RPMI7951 (cell line): ENCODE data around the gene DUSP15. TPM values are rescaled to one million over a fixed set of nuclear protein-coding genes. Genes with fewer than 3 reads are reported as not detected.
A peak's percentile ranks its signal among the peaks of the same experiment; 100 is the strongest.

Experiments used
- DNase-seq: peaks from one replicate; pipeline ENCODE4 v3.0.0-alpha.2; 2012; ENCODE audit warnings: low read depth
- total RNA-seq: library from RNA; depleted of rRNA; stranded (reverse); fragments of >200 nt; shearing (Covaris generic); gene quantifications from 2 replicates; pipeline ENCODE4 v1.2.3, GENCODE V29; 2014

DUSP15 gene
- total RNA-seq, 1 experiment from 2014 or later, result not detected

DNA sequence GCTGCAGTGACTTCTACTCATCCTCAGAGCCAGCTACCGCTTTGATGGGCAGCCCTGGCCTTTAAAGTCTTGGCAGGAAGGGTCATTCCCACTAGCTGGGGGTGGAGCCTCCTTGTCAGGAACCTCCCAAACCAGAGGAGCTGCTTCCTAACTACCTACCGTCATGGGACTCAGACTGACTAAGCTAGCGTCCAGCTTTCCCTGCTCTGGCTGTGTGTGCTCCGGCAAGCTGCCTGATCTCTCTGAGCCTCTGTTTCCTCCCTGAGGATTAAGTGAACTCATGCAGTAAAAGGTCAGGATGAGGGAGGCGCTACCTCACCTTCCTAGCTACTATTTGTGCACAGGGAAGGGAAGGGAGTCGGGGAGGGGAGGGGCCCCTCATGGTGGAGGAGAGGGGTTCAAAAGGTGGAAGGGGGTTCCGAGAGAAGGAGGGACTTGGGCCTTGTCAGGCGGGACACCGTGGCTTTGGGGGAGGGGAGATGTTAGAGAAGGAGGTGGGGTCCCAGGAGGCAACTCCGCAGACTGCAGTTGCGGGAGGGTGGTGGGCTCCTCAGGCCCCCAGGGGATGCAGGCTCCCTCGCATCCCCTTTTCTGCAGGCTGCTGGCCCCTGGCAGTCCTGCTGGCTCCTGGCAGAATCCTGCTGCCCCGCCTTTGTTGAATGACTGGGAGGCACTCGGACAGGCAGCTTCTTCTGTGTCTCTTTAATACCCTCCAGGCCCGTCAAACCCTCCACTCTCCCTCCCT, 9.8 kb downstream of the DUSP15 start:
- peak; percentile 46 for DNase-seq

DNA sequence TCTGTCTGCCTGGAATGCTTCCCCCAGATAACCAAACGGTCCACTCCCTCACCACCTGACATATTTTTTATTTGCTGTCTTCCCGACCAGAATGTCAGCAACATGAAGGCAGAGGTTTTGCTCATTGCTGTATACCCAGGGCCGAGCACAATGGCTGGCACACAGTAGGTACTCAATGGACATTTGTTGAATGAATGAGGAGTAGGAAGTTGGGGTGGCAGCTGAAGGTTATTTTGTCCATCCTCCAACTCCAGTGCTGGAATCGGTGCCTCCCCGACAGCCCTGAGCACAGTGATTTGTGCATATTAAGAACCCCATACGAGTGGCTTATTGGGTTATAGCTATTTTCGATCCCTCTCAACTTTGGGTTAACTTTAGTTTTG, 10.3 kb downstream of the DUSP15 start:
- no peak for DNase-seq

DNA sequence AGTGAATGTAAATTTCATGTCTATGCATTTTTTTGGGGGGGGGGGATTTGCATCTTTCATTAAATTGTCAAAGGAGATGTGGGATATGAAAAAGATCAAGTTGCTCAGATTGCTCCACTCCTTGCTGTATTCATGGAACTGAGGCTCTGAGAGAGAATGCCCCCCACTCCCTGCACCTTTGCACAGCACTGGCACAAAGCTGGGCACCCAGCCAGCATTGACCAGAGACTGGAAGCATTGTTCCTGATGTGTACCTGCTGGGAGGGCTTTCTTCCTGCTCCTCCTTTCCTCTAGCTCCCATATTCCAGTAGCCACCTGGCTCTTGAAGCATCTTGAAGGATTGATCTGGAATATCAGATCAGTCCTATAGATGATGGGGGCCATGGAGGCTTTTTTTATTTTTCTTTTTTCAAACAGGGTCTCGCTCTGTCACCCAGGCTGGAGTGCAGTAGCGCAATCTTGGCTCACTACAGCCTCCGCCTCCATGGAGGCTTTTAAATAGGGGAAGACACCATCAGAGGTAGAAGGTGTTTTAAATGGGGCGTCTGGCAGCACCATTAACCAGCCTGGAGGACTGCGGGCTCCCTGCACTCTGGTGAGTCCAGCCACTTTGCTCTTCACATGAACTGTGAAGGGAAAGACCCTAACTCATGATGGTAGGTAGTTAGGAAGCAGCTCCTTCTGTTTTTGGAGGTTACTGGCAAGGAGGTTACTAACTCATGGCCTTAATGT, 10.9 kb downstream of the DUSP15 start:
- no peak for DNase-seq

DNA sequence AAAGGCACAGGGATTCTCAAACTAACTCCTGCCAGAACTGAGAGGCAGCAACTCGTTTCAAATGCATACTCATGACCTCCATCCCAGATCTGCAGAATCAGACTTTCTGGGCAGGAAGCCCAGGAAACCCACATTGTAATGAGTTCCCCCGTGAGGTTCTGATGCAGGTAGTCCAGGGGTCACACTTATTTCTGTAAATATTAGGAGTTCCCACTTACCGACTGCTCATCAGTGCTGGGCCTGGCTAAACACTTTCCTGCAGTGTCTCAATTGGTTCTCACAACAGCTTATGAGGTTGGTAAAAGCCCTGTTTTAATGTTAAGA, 11.6 kb downstream of the DUSP15 start:
- DNase-seq, result no peak

DNA sequence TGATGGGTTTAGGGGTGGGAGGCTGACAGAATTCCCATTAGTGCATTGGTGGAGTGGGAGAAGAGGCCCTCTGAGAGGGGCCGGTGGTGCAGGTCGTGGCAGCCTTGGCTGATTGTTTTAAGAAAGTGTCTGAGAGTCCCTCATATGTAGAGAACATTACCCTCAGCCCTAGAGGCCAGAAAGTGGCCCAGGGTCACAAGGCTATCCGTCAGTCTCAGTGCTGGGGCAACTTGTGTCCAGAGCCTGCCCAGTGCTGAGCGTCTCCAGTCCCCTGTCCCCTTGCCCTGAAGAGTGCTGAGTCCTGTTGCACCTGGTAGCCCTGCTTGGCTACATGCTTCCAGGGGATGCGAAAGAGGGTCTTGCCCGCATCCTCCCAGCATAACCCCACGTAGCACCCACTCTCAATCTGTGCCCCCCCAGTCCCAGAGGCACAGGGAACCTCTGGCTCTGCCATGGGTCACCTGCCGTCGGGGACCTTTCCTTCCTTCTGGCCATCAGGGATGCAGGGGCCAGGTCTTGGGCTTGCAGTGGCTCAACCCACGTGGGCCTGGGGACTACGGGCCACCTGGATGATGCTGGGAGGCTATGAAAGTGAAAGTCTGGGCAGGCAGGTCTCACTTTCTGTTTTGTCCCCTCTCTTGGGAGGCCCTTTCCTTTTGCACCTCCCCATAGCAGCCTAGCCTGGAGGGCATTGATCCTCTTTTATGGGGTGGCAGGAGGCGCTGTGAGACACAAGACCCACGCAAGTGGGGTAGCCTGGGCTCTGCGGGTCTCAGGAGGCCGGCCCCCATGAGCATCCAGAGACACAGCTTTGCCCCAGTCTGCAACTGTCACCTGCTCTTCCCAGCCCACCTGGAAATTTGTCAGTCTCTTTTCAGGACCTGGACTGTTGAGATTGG, 12.2 kb downstream of the DUSP15 start:
- no peak for DNase-seq

DNA sequence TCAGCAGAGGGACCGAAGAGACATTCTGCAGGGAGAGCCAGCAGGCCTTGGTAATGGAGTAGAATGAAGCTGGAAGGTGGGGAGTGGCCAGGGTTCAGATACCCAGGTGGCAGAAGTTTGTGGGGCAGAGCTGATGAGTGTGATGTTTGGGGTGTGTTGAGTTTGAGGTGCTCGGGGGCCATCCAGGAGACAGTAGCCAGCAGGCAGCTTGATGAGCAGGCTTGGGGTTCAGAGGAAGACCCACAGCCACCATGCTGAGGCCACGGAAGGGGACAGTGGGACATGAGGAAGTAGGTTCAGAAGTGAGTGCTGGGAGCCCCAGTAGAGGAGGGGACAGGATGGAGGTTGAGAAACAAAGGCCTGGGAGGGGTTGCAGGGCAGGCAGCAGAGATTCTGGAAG, 13.8 kb downstream of the DUSP15 start:
- no peak for DNase-seq

DNA sequence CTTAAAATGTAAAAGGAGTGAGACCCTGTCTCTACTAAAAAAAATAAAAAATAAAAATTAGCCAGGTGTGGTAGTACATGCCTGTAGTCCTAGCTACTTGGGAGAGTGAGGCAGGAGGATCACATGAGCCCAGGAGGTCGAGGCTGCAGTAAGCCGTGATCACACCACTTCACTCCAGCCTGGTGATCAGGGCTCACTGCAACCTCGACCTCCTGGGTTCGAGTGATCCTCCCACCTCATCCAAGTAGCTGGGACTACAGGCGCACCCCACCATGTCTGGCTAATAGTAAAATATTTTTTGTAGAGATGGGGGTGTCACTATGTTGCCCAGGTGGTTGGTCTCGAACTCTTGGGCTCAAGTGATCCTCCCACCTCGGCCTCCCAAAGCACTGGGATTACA, 16.8 kb downstream of the DUSP15 start:
- no peak for DNase-seq

DNA sequence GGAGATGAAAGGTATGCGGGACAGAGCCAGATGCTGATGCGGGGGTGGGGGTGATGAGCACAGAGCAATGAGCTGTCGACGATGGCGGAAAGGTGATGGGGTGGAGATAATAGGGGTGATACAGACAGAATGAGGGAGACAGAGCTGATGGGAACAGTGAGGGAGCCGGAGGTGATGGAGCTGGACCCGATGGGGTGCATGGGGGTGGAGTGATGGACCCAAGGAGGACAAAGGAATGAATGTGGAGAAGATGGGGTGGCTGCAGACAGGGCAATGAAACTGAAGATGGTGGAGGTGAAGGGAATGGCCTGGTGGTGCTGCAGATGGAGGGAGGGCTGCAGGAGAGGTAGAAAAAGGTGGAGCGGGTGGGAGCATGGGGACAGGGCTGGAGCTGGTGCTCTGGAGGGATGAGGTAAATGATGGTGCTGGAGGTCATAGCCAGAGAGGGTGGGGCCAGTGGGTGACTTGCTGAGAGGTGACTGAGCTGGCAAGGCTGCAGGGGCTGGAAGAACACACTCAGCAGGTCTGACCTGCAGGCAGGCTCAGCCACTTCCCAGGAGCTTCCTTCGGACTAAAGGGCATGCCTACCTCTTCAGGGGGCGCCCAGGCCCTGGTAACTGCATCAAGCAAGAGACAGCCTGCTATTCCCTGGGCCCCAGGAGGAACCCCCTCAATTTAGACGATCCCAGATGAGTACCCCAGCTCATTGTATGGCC, 18.9 kb downstream of the DUSP15 start:
- no peak for DNase-seq

DNA sequence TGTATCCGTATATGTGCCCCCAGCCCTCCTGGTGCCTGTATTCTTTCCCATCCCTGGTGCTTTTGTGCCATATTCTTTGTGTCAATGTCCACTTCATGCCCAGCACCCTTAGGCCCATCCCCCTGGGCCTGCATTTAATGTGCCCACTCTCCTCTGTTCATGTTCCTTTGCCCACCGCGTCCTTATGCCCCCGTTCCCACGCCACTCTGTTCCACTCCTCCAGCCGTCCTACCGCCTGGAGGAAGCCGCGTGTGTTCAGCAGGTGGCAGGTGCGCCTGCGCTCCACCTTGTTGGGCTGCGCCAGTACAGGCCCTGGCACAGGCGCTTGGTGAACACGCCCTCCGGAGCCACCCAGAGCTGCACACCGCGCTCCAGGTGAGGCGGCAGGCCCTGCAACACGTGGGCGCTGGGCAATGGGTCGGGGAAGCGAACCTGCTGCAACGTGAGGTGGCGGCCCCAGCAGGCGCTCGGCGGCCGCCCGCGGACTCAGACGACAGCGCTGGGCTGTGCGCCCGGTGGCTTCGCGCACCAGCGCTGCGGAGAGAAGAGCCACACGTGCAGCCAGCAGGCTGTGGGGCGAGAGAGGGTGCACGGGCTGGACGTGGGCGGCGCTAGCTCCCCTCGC, 20.9 kb downstream of the DUSP15 start:
- no peak for DNase-seq

DNA sequence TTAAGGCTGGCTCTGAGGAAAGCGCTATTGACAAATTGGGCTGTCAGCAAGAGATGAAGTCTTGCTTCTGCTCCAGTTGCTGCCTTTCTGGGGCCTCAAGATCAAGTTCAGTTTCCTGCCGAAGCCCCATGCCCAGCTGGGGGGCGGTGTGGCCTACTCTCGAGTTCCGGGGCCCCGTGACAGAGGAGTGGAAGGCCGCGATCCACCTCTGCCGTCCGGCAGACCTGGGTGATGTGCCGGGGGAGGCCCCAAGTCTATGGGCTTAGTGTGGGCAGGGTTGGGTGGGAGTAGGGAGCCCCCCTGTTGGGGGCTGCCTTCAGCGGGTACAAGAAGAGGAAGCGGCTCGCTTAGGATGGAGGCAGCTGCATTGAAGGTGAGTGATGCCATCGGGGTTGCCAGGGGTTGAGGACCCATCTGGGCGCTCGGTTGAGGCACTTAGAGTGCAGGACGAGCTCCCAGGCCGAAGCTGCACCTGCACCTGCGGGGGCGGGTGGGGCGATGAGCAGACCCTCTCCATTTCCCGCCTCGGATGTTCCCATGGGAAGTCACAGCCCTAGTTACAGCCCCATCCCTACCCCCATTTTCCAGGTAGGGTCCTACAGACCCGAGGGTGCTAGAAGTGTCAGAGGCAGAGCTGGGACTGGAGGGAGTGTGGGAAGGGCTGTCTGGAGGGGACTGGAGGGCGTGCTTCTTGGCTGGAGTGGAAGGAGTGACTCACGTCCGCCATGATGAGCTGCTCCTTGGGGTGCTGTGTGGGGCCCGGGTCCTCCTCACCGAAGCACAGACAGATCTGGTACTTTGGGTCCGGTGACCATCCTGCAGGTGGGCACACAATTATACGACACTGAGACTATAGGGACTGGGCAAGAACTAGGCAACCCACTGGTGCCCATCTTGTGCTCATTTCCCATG, 22.0 kb downstream of the DUSP15 start:
- DNase-seq, result peak; percentile 31

DNA sequence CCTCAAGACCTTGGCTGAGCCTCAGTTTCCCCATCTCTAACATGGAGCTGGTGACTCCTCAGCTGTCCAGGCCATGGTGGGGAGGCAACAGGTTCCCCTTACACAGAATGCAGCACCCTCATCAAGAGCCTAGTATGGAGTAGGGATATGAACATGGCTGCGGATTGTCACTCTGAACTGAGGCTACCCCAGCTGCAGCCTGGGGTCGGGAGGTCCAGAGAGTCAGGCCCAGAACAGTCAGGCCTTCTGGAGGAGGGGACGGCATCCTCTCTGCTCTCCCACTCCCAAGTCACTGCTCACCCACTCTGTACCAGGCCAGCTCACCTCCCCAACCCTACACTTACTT, 23.6 kb downstream of the DUSP15 start:
- no peak for DNase-seq

DNA sequence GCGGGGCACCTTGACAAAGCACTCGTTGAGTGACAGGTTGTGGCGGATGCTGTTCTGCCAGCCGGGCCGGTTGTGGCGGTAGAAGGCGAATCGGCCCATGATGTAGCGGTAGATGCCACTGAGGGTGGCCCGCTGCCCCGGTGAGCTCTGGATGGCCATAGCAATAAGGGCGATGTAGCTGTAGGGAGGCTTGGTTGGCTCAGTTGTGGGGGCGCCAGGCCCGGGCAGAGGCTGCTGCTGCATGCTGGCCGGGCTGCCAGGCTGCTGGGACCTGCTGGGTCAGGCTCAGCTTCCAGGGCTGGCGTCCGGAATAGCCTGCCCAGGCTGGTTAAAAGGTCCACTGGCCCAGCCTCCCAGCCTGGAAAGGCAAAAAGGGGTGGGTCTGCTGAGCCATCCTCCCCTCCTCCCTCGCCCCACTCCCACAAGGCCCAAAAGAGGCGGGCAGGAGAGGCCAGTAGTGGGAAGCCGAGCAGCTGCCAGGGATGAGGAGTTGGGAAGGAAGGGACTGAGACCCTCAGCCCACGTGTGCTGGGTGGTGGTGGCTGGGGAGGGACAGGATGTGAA, 24.9 kb downstream of the DUSP15 start, which contains the start of gene FOXS1:
FOXS1 (minus strand) TSS at position 305 of the 564 bp plus-strand sequence; CDS start at position 243, 62 bp downstream.
- no peak for DNase-seq

DNA sequence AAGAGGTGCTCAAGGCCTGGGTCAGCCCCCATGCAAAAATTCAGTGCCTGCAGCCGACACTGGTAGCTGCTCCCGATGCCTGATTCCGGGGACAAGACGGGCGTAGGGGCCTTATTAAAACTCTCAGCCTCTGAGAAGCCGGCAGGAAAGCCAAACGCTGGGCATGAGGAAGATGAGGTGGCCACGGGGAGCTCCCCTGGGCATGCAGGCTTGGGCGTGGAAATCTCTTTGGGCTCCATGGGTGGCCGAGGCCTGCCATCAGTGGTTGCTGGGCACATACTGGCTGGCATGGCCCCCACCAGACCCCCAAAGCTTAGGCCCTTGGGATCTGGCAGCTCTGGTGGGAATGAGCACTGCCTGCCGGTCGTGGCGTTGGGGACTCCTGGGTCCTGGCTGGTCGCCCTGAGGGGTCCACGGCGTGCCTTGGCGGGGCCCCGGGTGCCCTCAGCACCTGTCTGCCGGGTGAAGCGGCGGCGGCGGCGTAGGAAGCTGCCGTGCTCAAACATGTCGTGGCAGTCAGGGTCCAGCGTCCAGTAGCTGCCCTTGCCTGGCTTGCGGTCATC, 25.5 kb downstream of the DUSP15 start:
- no peak for DNase-seq

DNA sequence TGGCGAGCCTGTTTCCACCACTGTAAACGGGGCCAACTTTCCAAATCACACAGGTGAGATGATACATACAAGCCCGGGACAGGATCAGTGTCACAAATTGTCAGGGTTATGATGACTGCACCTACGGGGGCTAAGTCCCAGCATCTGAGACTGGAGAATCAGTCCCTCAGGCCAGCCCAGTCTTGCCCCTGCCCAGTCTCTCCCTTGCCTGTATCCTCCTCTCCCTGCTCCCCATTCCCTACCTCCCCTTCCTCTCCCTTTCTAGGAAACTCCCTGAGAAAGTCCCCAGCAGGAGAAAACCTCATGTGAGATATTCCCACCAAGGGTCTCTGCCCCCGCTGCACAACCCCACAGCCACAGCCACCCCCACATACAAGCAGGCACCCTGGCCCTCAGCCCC, 26.4 kb downstream of the DUSP15 start:
- no peak for DNase-seq

DNA sequence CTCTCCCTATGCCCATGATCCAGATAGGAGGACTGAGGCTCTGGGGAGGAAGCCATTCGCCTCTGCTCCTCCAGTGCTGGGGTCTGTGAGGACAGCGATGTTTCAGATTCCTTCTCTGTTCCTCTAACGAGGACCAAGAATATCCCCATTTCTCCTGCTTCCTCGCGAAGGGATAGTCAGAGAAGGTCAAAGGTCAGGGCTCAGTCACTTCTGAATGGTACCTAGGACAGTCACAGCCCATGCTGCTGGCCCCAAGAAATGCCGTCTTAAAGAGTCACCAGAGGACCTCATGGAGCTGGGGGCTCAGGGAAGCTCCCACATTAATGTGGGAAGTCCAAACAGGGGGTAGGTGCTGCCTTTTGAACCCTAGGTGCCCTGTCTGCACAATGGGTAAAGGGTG, 27.0 kb downstream of the DUSP15 start:
- DNase-seq, result no peak

DNA sequence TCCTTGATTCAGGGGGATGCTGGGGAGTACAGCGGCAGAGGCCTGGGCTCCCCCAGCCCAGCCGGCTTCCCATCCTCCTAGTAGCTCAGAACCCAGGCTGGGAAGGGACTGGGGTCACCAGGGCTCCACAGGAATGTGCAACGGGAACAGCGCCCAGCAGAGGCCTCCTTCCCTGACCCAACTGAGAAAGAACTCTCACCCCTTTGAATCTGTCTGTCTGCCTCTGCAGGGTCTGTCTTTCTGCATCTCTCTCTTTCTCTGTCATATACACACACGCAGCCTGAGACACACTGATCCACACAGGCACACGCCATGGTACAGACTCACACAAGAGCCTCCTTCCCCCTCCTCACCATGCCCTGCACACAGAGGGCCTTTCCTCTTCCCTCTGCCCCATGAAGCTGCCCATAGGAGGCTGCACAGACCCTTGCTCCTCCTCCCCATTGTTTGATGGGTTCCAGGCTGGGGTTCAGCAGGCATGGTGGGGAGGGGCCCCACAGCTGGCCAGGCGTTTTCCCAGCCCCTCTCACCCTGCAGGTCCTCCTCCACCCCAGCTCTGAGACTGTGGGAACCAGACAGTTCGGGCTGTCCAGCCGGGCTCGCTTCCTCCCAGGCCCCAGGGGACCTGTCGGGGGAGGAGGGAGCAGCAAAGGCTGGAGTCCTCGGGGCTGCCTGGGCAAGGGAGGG, 27.7 kb downstream of the DUSP15 start:
- peak; percentile 67 for DNase-seq

DNA sequence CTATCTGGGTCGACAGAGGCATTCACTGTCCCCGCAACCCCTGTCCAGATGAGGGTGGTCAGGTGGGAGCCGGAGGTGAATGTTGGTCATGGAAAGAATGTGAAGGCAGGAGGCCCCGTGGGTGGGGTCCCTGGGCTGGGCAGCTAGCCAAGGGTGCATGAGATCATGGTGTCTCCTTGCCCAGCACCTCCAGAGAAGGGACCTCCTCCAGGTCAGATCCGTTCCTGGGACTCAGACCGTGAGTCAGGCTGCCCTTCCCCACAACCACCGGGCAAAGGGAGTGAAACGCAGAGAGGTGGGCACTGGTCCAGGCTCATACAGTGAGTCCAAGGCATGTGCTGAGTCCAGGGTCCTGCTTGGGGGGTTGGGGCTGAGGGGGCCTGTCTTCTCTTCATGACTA, 28.4 kb downstream of the DUSP15 start:
- peak; percentile 85 for DNase-seq

DNA sequence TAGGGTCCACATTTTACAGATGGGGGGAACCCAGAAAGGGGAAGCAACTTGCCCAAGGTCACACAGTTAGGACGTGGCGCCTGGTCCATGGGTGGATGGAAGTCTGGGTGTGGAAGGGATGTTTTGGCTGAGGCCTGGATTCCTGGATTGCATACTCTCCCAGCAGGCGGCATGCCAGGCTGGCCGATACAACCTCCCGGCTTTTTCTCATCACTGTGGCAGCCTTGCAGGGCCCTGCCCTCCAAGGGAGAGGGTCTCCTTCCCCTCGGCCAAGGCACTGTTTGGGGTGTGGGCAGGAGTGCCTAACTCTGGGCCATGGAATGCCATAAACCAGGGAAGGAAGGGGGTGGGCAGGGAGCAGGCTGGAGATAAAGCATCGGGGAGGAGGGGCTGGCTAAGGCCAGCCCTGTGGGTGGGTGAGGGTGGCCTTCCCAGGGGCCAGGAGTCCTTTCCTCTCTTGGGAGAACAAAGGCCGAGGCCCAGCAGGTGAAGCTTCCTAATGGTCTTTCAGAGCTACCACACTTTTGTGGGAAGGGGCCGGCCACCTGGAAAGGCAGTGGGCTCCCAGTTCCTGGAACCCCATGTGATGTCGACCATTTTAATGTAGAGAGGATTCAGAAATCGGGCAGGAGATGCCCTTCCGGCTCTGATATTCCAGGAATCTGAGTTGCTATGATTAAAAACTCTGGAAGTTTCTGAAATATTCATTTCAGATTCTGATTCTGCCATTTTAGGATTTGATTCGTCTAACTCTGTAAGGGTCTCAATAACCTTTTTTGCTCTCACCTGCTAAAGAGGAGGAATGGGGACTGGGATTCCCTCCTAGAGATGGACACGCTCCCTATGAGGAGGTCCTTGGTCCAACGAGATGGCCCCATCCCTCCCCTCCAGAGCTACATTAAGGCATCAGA, 29.2 kb downstream of the DUSP15 start:
- DNase-seq, result no peak
